IMR-90 (cell line): ENCODE results near the gene CHML. TPM values are rescaled to one million over a fixed set of nuclear protein-coding genes. Genes with fewer than 3 reads are reported as not detected.

ENCODE experiments used
- ATAC-seq: fragments of 200-7000 bp; cut with Tn5 transposase; 2 replicates; pipeline ENCODE4 v1.9.1; 2020; ENCODE audit warnings: low read depth, mild to moderate bottlenecking, moderate library complexity
- BruUV-seq: library from RNA; stranded (reverse); fragments of 400-500 nt; replicated peaks from 2 replicates; lab custom pipeline; 2021; lab: Mats Ljungman, UMichigan
- CTCF ChIA-PET: fragments of 300-600 bp; formaldehyde crosslinking; extraction: SDS; loops from one replicate; lab custom pipeline; 2021; ENCODE audit warnings: antibody characterized with exemption; lab: Yijun Ruan, JAX
- POLR2A ChIA-PET: fragments of 300-600 bp; sonication (Branson Sonifier 250); formaldehyde crosslinking; loops from one replicate; lab custom pipeline; 2022; ENCODE audit warnings: antibody characterized with exemption; ENCODE audit not compliant: unreplicated experiment; lab: Charles Lee
- DNase-seq: peaks from one replicate; pipeline ENCODE4 v3.0.0; 2013
- H2AFZ ChIP-seq: replicated peaks from 2 replicates; pipeline ENCODE3; 2013; ENCODE audit warnings: low read length, mild to moderate bottlenecking; ENCODE audit not compliant: poor library complexity
- H2AK5ac ChIP-seq: 2 replicates; pipeline ENCODE4 v1.6.1; 2013; ENCODE audit warnings: low read depth, low read length, inconsistent platforms
- H2AK9ac ChIP-seq: replicated peaks from 2 replicates; pipeline ENCODE3; 2013; ENCODE audit warnings: mild to moderate bottlenecking, low read depth, low read length, moderate library complexity; ENCODE audit not compliant: poor library complexity
- H2BK120ac ChIP-seq: 2 replicates; pipeline ENCODE4 v1.6.1; 2013; ENCODE audit warnings: low read depth, low read length, inconsistent platforms
- H2BK15ac ChIP-seq: 3 replicates; pipeline ENCODE4 v1.6.1; 2013; ENCODE audit warnings: low read depth, low read length, inconsistent platforms
- H2BK20ac ChIP-seq: 2 replicates; pipeline ENCODE4 v1.6.1; 2013; ENCODE audit warnings: low read depth, mild to moderate bottlenecking, inconsistent platforms, low read length, moderate library complexity
- H2BK5ac ChIP-seq: 2 replicates; pipeline ENCODE4 v1.6.1; 2013; ENCODE audit warnings: mild to moderate bottlenecking, low read depth, low read length, inconsistent platforms; ENCODE audit not compliant: poor library complexity, severe bottlenecking
- H3K14ac ChIP-seq: replicated peaks from 2 replicates; pipeline ENCODE4 v1.6.1; 2013; ENCODE audit warnings: low read depth, low read length, inconsistent platforms
- H3K18ac ChIP-seq: 2 replicates; pipeline ENCODE4 v1.6.1; 2013; ENCODE audit warnings: low read depth, low read length, control low read depth
- H3K23ac ChIP-seq: 2 replicates; pipeline ENCODE4 v1.6.1; 2013; ENCODE audit warnings: low read depth, low read length, inconsistent platforms
- H3K27ac ChIP-seq: 2 replicates; pipeline ENCODE4 v1.5.1; 2013; ENCODE audit warnings: mild to moderate bottlenecking, control low read depth, low read length; ENCODE audit not compliant: insufficient read depth
- H3K27me3 ChIP-seq: 2 replicates; pipeline ENCODE4 v1.6.1; 2013; ENCODE audit warnings: low read length; ENCODE audit not compliant: control insufficient read depth, insufficient read depth
- H3K36me3 ChIP-seq: 2 replicates; pipeline ENCODE4 v1.6.1; 2013; ENCODE audit warnings: low read length, mixed read lengths; ENCODE audit not compliant: control insufficient read depth, insufficient read depth
- H3K4ac ChIP-seq: 2 replicates; pipeline ENCODE4 v1.6.1; 2013; ENCODE audit warnings: low read depth, low read length, inconsistent platforms
- H3K4me1 ChIP-seq: 2 replicates; pipeline ENCODE4 v1.6.1; 2013; ENCODE audit warnings: low read length, mixed read lengths; ENCODE audit not compliant: control insufficient read depth, insufficient read depth
- H3K4me2 ChIP-seq: 2 replicates; pipeline ENCODE4 v1.6.1; 2013; ENCODE audit warnings: low read depth, mild to moderate bottlenecking, control low read depth, low read length, moderate library complexity
- H3K4me3 ChIP-seq: 2 replicates; pipeline ENCODE4 v1.5.1; 2013; ENCODE audit warnings: low read depth, mild to moderate bottlenecking, control low read depth, low read length, moderate library complexity; ENCODE audit not compliant: insufficient read depth
- H3K56ac ChIP-seq: 2 replicates; pipeline ENCODE4 v1.6.1; 2013; ENCODE audit warnings: low read length, inconsistent platforms; ENCODE audit not compliant: insufficient read depth; ENCODE audit errors: extremely low read depth
- H3K79me1 ChIP-seq, 2 experiments: 2 replicates each; pipeline ENCODE4 v1.6.1; 2013; ENCODE audit warnings: low read length in 2 of 2, inconsistent platforms in 1 of 2, low read depth in 1 of 2
- H3K9ac ChIP-seq: 2 replicates; pipeline ENCODE4 v1.6.1; 2013; ENCODE audit warnings: low read depth, low read length, control low read depth
- H3K9me1 ChIP-seq: 2 replicates; pipeline ENCODE4 v1.6.1; 2013; ENCODE audit warnings: low read length, inconsistent platforms; ENCODE audit not compliant: insufficient read depth
- H3K9me3 ChIP-seq: 2 replicates; pipeline ENCODE4 v1.6.1; 2013; ENCODE audit warnings: low read length; ENCODE audit not compliant: control insufficient read depth, insufficient read depth
- H4K20me1 ChIP-seq: 2 replicates; pipeline ENCODE4 v1.6.1; 2013; ENCODE audit warnings: low read length, inconsistent platforms; ENCODE audit not compliant: insufficient read depth
- H4K5ac ChIP-seq: 2 replicates; pipeline ENCODE4 v1.6.1; 2013; ENCODE audit warnings: mild to moderate bottlenecking, low read depth, low read length, control low read depth
- H4K8ac ChIP-seq, 2 experiments: 2 replicates each; pipeline ENCODE4 v1.6.1; 2013; ENCODE audit warnings: low read depth in 2 of 2, low read length in 2 of 2, control low read depth in 1 of 2, inconsistent platforms in 1 of 2
- H4K91ac ChIP-seq: 2 replicates; pipeline ENCODE4 v1.6.1; 2013; ENCODE audit warnings: low read depth, low read length, inconsistent platforms; ENCODE audit not compliant: insufficient read depth
- BHLHE40 ChIP-seq: fragments of 150-350 bp; IDR thresholded peaks from 2 replicates; pipeline ENCODE4 v1.6.1; 2016; ENCODE audit warnings: mild to moderate bottlenecking, low read depth, low read length
- CEBPB ChIP-seq: IDR thresholded peaks from 2 replicates; pipeline ENCODE4 v1.6.1; 2012; ENCODE audit warnings: low read depth, low read length, improper control_type of control experiment
- CHD1 ChIP-seq: IDR thresholded peaks from 2 replicates; pipeline ENCODE4 v1.6.1; 2012; ENCODE audit warnings: low read depth, low read length, improper control_type of control experiment
- FOS ChIP-seq: fragments of 150-350 bp; IDR thresholded peaks from 2 replicates; pipeline ENCODE4 v1.6.1; 2016; ENCODE audit warnings: low read depth, low read length
- MXI1 ChIP-seq: IDR thresholded peaks from 2 replicates; pipeline ENCODE4 v1.6.1; 2012; ENCODE audit warnings: low read depth, mild to moderate bottlenecking, low read length, moderate library complexity, borderline replicate concordance
- POLR2A ChIP-seq: IDR thresholded peaks from 2 replicates; pipeline ENCODE4 v1.6.1; 2012; ENCODE audit warnings: mild to moderate bottlenecking, low read depth, low read length
- RAD21 ChIP-seq: IDR thresholded peaks from 2 replicates; pipeline ENCODE4 v1.6.1; 2012; ENCODE audit warnings: low read length, improper control_type of control experiment
- RCOR1 ChIP-seq: IDR thresholded peaks from 2 replicates; pipeline ENCODE4 v1.6.1; 2012; ENCODE audit warnings: mild to moderate bottlenecking, low read length, improper control_type of control experiment; ENCODE audit not compliant: insufficient replicate concordance
- RFX5 ChIP-seq: IDR thresholded peaks from 2 replicates; pipeline ENCODE4 v1.8.0; 2012; ENCODE audit warnings: low read depth, mild to moderate bottlenecking, low read length, moderate library complexity
- SMC3 ChIP-seq: fragments of 150-350 bp; IDR thresholded peaks from 2 replicates; pipeline ENCODE4 v1.6.1; 2016; ENCODE audit warnings: low read depth, mild to moderate bottlenecking, antibody characterized with exemption, low read length, moderate library complexity
- USF2 ChIP-seq: fragments of 150-350 bp; IDR thresholded peaks from 2 replicates; pipeline ENCODE4 v1.6.1; 2017; ENCODE audit warnings: mild to moderate bottlenecking, antibody characterized with exemption, low read length, low read depth
- WGBS, 2 experiments: methylation state at CpG; one replicate each; pipeline versions ENCODE4 v1.1.5 to v1.1.7; 2013; ENCODE audit warnings: missing lambda C conversion rate in 2 of 2; ENCODE audit not compliant: insufficient read length in 1 of 2; ENCODE audit errors: extremely low coverage in 2 of 2; 5-methylcytosine and 5-hydroxymethylcytosine counted together
- dilution Hi-C: fragments of 300-500 bp; cut with HindIII; formaldehyde crosslinking; loops from one replicate; pipeline ENCODE4 v1.14.3; 2018; ENCODE audit warnings: low sequenced_read_pairs; ENCODE audit not compliant: unreplicated experiment
- in situ Hi-C: fragments of 300-500 bp; cut with MboI; formaldehyde crosslinking; loops from 3 replicates; pipeline ENCODE4 v1.14.3; 2019; ENCODE audit warnings: low sequenced_read_pairs, inconsistent platforms, mixed read lengths
- intact Hi-C: fragments of 100-400 bp; cut with micrococcal nuclease; formaldehyde crosslinking; loops from 2 replicates; pipeline ENCODE4 v1.10.0; 2022
- polyA plus RNA-seq, 3 experiments: library from polyadenylated mRNA; depleted of rRNA; stranded (reverse); fragments of >200 nt; gene quantifications; 2 replicates each; pipeline ENCODE4 v1.2.3, GENCODE V29; 2012; ENCODE audit warnings: low replicate concordance in 1 of 3
- total RNA-seq: library from RNA; depleted of rRNA; stranded (reverse); fragments of >200 nt; gene quantifications from 2 replicates; pipeline ENCODE4 v1.2.3, GENCODE V29; 2012
- TF ChIP-seq, protein P1 (sequence below): conservative IDR thresholded peaks from 2 replicates; pipeline ENCODE4 v1.5.1; 2012; ENCODE audit warnings: mild to moderate bottlenecking, low read depth, low read length, improper control_type of control experiment

CHML gene
- total and polyA plus RNA-seq, 2 of the 4 experiments (the other 2 are of a cell fraction) = 5.3 to 25.6 TPM

- H3K79me1 ChIP-seq = peaks cover 15 to 24% of the 10 kb centered on the region in 2 experiments
- in situ Hi-C loops = no loop called here
- H3K27me3 ChIP-seq = no peaks in the 10 kb centered on the region
- peak overlapping the region; percentile 86; the same call in 1 of the 2 replicates for H2AK5ac ChIP-seq
- H4K20me1 ChIP-seq = 0 out of 2 replicates have a peak, but pooled peaks cover 6% of the 10 kb centered on the region
- peak overlapping the region; percentile 59 for H2AK9ac ChIP-seq
- H3K56ac ChIP-seq = peak overlapping the region; percentile 67; the same call in 1 of the 2 replicates
- H3K27ac ChIP-seq = peak overlapping the region; percentile 100
- H2BK5ac ChIP-seq = peak overlapping the region; percentile 98
- peak overlapping the region; percentile 77 for H3K14ac ChIP-seq
- TF ChIP-seq POLR2A = no peak
- TF ChIP-seq MXI1 = no peak
- TF ChIP-seq, protein P1, sequence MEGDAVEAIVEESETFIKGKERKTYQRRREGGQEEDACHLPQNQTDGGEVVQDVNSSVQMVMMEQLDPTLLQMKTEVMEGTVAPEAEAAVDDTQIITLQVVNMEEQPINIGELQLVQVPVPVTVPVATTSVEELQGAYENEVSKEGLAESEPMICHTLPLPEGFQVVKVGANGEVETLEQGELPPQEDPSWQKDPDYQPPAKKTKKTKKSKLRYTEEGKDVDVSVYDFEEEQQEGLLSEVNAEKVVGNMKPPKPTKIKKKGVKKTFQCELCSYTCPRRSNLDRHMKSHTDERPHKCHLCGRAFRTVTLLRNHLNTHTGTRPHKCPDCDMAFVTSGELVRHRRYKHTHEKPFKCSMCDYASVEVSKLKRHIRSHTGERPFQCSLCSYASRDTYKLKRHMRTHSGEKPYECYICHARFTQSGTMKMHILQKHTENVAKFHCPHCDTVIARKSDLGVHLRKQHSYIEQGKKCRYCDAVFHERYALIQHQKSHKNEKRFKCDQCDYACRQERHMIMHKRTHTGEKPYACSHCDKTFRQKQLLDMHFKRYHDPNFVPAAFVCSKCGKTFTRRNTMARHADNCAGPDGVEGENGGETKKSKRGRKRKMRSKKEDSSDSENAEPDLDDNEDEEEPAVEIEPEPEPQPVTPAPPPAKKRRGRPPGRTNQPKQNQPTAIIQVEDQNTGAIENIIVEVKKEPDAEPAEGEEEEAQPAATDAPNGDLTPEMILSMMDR = no peak
- TF ChIP-seq RCOR1 = no peak
- no peak for TF ChIP-seq BHLHE40
- TF ChIP-seq CHD1 = no peak
- no peak for TF ChIP-seq USF2
- no peak for TF ChIP-seq CEBPB
- TF ChIP-seq RFX5 = no peak
- TF ChIP-seq SMC3 = no peak
- no peak for TF ChIP-seq FOS
- TF ChIP-seq RAD21 = no peak
- DNase-seq (no peak), ATAC-seq (peak; percentile 40)
- H3K9ac ChIP-seq = peak overlapping the region; percentile 100
- H3K23ac ChIP-seq = peak overlapping the region; percentile 92
- peaks cover 2% of the 10 kb centered on the region; the same call in 1 of the 2 replicates for H3K36me3 ChIP-seq
- H3K4me2 ChIP-seq = peak overlapping the region; percentile 91
- peak overlapping the region; percentile 96 for H2BK120ac ChIP-seq
- H2BK15ac ChIP-seq = no peak overlapping the region
- no TSS peak for BruUV-seq
- H4K5ac ChIP-seq = peak overlapping the region; percentile 97
- peak overlapping the region; percentile 94 for H2AFZ ChIP-seq
- 2% methylated on average over 11 of the region's 42 CpGs; no CpG with 5 or more reads in 1 of the 2 experiments for WGBS, 2 experiments
- peak overlapping the region; percentile 51 to 88; a peak in 2 of 4 replicates for H4K8ac ChIP-seq
- CTCF ChIA-PET = interaction anchor here (1.0 to 1.3 kb wide), 2 partner anchors 12 to 252 kb away, joined by 3 read pairs; no protein-coding TSS in a partner anchor
- dilution Hi-C loops = no loop called here
- peaks cover 11% of the 10 kb centered on the region for H3K9me1 ChIP-seq
- POLR2A ChIA-PET = interaction anchor here (1.2 kb wide), 1 partner anchor 202 kb away, joined by 13 read pairs; no protein-coding TSS in a partner anchor
- peaks cover 10% of the 10 kb centered on the region for H3K4me1 ChIP-seq
- H2BK20ac ChIP-seq = no peak overlapping the region; the same call in 1 of the 2 replicates
- intact Hi-C loops = loop anchor here (1.0 kb wide), 1 partner anchor 29 kb away; no protein-coding TSS in a partner anchor
- H3K4me3 ChIP-seq = peak overlapping the region; percentile 100
- H4K91ac ChIP-seq = peak overlapping the region; percentile 73
- H3K4ac ChIP-seq = peak overlapping the region; percentile 97
- no peaks in the 10 kb centered on the region for H3K9me3 ChIP-seq
- peak overlapping the region; percentile 99 for H3K18ac ChIP-seq
These were observed 483 bp downstream of the CHML start for GRCh38 chr1:241639623-241640148.
